Amygdala (tissue), 56 donors: Measurements from ENCODE around the gene FOXL3.
A peak's percentile ranks its signal among the peaks of the same experiment; 100 is the strongest.

Experiments used
- DNase-seq, 56 donors: peaks; one replicate each; lab custom pipeline; 2025; lab: John Stamatoyannopoulos, UW

The FOXL3 gene

DNA sequence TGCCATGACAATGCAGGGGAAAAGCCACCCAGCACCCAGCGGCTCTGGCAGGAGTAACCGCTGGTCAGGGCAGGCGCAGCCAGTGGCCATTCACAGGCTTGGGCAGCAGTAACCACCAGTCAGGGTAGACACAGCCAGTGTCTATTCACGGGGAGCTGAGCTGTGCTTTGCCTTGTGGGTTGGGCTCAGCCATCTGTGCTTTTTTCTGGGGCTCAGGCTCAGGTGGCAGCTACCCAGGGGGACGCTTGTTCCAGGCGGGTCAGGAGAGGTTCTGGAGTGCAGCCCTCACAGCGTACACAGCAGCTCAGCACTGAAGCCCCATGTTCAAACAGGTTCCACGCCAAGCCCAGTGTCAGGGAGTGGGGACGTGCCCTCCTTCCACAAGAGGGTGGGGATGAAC is 28.5 kb downstream of the FOXL3 start:
- peak in 4 of 56 donors; percentile 13 to 41 (median 22) for DNase-seq

DNA sequence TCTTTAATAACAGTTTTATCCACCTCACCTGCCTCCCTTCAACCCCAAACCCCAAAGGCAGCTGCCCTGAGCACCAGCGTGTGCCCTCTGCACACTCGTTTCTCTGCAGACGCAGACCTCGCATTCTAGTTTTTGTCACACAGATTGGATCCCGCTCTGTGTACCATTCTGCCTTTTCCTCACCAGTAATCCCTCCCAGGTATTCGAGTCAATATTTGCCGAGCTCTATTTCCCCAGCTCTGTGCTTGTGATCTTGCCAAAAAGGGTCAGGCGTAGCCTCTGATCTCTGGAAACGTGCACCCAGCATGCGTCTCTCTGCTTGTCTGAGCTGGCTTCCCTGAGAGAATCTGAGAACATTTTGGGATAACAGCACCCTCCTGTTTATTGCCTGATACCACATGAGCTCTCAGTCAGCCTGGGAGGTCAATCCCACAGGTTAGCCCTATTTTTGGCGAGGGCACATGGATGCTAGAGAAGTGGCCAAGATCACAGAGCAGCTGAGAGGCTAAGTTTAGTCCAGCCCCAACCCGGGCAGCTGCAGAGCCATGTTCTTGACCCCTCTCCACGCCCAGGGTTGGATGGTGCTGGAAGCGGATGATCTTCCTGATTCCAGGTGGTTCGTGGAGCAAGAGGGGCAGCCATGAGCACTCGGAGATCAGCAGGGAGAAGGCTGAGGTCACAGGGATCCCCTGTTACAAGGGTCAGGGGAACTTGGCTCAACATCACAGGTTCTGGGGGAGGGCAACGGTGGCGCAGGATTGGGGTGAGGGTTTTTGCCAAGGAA is 29.1 kb downstream of the FOXL3 start:
- DNase-seq = no peak

DNA sequence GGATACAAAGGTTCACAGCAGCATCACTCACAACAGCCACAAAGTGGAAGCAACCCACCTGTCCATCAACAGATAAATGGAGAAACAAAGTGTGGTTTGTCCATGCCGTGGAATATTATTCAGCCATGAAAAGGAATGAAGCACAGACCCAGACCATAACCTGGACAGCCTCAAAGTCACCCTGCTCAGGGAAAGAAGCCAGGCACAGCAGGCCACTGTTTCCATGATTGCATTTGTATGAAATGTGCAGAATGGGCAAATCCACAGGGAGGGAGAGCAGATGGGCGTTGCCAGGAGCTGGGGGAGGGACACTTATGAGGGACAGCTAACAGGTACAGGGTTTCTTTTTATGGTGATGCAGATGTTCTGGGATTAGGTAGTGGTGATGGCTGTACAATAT is 30.3 kb downstream of the FOXL3 start:
- DNase-seq = no peak

DNA sequence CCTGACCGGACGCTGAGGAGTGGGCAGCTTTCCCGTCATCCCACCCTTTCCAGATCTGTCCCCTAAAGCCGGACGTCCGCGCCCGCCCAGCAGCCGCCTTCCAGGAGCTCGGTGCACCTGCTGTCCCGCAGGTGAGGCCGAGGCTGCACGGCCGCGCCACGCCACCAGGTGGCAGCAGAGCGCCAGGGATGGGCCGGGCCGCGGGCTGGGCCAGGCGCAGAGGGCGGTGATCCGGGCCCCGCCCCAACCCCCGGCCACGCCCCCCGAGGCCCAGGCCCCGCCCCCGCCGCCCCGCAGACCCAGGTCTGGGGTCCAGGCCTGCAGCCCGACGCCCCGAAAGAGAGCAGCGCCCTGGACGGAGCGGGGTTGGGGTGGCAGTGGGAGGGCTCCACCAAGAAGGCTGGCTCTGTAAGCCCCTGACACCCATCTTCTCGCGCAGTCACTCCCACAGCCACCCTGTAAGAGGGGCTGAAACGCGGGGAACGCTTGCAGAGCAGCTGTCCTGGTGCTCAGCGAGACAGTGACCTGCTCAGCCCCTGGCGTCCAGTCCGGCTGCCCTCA is 32.2 kb downstream of the FOXL3 start:
- DNase-seq = peak in 38 of 56 donors; percentile 11 to 77 (median 38)

DNA sequence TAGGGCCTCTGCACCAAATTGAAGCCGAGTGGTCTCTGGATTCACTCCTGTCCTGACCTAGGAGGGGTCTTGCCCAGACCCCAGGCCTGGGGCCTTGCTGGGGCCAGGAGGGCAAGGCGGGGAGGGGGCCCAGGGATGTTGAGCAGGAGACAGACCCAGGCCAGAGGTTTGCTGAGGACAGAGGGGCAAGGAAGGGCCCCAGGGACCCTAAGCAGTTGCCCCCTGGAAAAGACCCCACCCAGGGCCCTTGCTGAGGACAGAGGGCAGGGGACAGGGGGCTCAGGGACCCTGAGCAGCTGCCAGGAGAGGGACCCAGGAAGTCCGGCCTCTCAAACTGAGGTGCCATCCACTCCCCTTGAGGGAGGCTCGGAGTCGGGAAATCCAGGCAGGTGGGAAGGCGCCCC is 32.7 kb downstream of the FOXL3 start:
- DNase-seq = no peak

DNA sequence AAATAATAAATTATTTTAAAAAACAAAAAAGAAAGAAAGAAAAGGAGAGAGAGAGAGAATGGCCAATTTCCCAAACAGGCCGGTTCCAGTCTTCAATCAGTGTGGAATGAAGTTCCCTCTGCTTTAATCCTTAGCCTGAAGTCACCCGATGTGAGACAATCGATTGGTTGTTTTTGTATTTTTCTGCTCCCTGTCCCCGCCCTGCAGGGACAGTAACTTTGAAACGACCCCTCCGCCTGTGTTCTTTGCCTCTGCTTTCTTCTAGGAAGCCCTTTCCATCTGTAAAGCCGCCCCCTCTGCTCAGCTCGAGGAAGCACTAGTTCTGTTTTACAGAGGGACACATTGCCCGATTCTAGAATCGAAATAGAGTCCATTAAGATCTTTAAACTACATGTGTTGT is 33.4 kb downstream of the FOXL3 start:
- DNase-seq = no peak

DNA sequence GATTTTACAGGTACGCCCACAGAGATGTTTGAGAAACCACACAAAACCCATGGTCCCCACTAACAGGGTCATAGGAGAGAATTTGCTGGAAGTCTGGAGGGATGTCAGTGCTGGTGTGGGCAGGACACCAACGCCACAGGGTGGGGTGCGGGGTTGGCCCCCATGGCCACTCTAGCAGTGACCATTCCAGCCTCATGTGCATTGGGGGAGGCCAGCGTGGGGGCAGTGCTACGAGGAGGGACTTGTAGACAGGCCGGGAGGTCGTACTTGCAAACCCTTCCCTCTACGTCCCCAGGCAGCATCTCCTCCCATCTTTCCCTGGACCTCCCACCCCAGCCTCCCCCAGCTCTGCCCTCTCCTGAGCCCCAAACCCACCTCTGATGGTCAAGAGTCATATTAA is 34.0 kb downstream of the FOXL3 start:
- DNase-seq = no peak

DNA sequence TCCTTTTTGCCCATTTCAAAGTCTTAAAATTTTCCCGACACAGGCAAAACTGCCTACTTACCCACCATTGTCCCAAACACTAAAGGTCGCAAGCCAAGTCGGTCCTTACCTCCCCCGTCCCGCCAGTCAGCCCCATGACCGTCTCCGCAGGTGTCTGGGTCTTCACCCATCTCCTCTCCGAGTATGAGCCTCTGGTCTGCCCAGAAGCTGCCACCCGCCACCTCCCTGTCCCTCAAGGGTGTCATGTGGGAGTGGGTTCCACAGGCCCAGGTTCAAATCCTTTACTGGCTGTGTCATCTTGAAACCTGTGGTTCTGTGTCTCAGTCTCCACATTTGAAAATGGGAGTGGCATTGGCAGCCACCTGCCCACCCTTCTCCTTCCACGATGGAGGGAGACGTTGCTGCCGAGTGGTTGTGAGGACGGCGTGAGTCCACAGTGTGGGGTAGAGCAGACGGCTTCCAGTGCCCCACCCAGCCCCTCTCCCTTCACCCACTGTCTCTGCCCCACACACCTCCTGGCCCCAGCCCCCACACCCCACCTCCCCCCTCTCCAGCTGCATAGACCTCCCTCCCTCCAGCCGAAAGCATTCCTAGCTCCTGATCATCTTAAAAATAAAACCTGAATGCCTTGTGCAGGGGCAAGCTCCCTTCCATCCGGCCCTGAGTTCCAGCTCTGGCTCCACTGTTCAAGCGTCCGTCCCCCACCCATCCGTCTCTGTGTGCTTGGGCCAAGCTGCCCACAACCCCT is 35.3 kb downstream of the FOXL3 start:
- no peak for DNase-seq

DNA sequence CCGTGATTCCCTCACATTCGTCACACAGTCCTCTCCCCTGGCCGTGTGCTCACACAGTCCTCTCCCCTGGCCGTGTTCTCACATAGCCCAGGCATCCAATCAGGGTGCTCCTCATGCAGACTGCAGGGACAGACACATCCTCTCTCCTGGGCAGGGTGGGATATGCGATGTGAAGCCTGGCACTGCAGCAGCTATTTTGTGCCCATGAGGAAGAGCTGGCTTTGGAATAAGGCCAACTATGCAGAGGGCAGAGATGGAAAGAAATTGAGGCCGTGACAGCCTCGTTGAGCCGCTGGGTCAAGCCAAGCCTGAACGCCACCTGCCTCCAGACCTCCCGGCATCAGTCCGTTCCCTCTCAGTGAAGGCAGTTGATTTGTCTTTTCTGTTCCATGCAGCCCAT is 35.8 kb downstream of the FOXL3 start:
- DNase-seq = no peak

DNA sequence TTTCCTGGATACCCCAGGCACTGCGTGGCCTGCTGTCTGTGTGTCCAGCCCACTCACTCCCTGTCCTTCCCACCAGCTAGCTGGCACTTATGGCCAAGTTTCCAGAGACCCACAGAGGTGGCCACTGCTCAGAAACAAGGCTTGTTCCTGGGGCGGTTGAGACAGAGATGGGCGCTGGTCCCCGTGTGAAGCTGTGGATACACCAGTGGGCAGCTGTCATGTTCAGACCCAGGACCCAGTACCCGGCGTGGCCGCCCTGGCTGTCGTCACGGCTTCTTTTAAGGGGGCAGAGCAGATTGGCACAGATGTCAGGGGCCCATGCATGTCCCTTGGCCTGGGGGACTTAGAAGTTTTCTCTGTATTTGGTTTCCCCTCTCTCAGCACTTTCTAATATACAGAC is 36.3 kb downstream of the FOXL3 start:
- DNase-seq = no peak

DNA sequence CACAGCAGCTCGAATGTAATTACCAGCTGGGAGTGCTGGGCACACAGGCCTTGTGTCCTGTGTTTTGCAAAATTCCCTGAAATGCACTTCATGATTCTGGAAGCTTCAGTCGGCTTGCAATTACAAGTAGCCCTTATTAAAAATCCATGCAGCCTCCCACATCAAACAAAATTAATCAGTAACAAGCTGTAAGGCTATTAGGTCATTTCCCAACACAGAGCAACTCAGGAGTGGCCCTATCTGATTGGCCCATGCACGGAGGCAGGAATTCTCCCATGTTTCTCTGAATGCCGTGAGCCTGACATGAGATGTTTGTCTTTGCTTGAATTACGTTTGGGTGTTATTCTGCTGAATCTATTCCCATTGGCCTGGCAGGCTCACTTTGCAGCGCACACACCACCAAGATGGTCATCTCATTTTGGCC is 36.9 kb downstream of the FOXL3 start:
- no peak for DNase-seq

DNA sequence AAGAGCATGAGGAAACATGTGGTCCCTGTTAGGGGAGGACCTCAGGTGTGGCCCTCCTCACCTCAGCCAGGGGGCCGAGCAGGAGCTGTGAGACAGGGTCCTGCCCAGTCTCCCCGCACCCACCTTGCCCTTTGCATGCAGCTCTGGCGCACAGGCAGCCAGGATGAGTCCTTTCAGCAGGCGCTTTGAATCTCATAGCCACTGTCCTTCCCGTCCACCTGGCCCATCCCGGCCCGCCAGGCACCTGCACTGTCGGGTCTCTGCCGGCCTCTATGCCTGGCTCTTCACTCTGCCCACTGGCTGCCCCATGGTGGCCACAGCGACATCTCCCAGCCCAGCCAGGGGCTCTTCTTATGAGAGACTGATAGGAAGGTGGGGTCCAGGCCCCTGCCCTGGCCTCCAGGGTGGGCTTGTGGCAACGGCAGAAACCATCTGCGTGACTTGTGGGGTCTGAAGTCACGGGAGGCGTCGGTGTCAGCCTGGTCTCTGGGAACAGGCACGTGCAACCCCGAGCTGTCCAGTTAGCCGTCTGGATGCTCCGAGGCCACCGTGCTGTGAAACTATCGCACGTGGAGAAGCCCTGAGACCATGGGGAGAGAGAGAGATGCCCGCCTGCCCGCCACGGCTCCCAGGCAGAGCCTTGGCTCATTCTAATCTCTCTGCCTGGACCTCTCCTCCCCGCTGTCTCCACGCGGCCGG is 37.4 kb downstream of the FOXL3 start:
- DNase-seq = no peak

DNA sequence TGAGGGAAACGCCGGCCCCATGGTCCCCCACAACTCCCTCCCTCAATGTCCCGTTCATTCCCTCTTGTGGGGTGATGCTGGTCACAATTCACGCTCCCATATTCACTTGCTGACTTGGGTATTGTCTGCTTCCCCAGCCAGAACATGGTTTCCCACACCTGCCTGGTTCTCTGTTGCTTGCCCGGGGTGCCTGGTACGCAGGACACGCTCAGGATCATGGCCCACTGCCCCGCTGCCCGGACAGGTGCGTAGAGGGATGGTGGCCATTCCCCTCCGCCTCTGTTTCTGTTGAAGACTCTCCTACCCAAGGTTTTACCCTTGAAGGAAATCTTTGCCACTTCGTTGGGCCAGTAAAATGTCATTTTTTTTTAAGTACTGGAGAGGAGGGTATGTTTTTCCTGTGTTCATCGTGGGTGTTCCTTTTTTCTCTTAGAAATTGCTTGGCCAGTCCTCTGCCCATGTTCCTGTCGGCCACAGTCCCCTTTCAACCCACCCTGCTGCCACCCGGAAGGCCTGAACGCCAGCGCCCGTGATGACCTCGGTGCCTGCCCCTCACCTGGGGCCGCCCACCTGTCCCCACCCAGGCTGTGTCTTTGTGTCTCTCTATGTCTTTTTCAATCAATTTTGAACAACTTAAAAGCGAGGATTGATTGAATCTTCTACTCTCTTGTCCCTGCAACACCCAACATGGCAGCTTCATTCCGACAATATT is 38.2 kb downstream of the FOXL3 start:
- DNase-seq = no peak

DNA sequence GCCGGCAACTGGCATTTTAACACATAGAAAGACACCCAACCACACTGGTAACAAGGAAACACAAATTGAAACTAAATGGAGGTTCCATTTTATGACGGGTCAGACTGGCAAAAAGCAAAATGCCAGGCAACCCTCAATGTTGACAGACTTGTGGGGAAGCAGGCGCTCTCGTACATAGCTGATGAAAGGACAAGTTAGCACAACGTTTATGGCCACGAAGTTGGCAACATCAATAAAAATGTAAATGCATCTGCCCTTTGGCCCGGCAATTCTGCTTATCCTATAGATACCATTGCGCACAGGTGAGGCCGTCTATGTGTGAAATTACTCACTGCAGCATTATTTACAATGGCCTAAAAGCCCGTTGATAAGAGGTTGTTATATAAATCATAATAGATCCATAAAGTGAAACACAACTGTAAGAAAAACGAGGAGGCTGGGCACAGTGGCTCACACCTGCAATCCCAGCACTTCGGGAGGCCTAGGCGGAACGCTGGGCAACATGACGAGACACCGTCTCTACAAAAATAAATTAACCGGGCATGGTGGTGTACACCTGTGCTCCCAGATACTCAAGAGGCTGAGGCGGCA is 39.8 kb downstream of the FOXL3 start:
- no peak for DNase-seq

DNA sequence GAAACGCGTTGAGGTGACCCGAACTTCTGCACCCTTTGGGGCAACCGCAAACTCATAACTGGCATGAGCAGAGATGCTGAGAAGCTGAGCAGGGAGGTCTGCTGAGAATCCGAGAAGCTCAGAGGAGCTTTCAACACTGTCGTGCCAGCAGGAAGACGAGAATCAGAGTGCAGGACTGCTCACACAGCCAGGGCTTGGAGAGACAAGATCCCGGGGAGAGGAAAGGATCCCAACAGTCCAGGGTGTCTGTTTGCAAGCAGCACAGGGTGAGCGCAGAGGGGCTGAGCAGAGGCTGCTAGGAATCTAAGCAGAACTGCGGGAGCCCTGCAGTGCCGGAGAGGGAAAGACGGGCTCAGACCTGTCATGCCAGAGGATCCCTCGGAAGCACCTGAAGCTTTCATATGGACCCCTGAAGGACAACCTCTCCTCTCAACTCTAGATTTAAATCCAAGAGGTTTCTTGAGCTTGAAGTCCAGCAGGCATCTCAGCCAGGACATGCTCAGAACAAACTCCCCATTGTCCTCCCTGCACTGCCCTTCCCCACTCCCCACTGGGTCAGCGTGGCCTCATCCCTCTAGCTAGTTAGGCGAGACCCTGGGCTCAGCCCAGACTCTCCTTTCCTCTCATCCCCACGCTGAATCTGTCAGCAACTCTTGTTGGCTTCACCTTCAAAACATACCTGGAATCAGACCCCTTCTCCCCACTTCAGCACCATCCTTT is 40.7 kb downstream of the FOXL3 start:
- DNase-seq = peak in 2 of 56 donors; percentile 8 to 25

DNA sequence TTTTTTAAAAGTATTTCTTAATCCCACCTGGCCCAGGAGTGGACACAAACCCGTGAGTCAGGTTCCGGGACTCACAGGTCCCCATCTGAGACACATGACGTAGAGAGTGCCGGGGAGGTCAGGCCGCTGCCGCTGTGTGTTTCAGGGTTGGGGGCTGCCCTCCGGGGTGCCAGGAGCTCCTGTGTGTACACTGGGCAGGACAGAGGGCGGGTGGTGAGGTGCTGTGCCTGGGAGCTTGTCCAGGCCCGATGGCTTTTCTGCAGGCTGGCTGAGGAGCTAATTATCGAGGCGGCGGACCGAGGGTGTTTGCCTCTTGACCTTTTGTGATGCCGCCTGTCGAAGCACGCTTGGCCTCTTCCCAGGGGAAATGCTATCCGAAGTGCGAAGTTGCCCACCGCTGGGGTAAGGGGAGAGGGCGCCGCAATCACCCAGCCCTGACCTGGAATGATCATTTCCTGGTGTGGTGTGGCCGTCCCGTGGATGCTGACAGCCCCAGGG is 42.1 kb downstream of the FOXL3 start:
- no peak for DNase-seq

DNA sequence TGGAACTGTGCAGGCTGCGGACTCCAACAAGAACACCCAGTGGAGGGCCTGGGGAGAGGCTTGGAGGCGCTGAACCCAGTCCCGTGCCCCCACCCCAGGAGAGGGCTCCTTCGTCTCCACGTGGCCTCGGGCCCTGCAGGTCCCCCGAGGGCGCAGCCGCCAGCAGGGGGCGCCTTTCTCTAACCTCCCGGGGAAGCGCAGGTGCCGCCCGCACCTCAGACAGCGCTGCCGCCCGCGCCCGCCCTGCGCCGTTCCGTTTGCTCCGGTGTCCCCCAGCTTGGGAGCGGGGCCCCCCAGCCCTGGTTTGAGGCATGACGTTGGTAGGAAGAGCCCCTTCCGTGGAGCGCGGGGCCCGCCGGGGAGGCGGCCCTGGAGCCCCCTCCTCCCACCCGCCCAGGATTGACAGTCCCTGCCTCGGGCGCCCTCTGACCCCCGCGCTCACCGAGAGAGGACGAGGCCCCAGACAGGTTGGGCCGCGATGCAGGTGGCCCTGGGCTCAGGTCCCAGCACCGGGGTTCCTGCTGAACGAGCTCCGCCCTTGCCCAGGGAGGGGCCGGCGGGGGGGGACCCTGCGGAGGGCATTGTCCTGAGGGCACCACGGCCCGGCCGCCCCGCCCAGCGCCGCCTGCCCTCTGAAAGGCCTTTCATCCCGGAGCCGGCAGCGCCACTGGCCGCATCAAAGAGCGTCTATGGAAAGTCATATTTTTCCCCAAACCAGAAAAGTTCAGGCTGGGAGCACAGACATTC is 42.8 kb downstream of the FOXL3 start:
- peak in 43 of 56 donors; percentile 18 to 84 (median 57) for DNase-seq

DNA sequence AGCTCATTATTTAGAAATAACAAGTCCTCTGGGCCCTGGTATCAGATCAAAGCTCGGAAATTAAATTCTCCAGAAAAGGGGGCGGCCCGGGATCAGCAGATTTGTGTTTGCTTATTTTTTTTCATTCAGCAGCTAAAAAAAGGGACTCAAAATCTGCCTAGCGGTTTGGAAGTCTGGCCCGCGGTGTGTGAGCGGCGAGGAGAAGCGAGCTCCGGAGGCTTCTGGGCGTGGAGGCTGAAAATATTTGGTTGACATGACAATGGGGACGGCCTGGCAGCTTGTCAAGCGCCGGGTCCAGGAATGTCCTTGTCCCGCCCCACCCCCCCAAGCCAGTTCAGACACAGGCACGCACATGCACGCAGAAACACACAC is 43.4 kb downstream of the FOXL3 start:
- peak in 8 of 56 donors; percentile 20 to 67 (median 43) for DNase-seq
